GF-D8 (cell line): Measurements from ENCODE around the gene PKNOX2.

Experiments
- DNase-seq: peaks from one replicate; lab custom pipeline; 2025; lab: John Stamatoyannopoulos, UW

The PKNOX2 gene

GRCh38 chr11:125263268-125263790, 98.8 kb downstream of the PKNOX2 start:
- no peak for DNase-seq

GRCh38 chr11:125264100-125265022, 99.8 kb downstream of the PKNOX2 start:
- no peak for DNase-seq

GRCh38 chr11:125267548-125267947, 103.0 kb downstream of the PKNOX2 start:
- DNase-seq = no peak

GRCh38 chr11:125268611-125269010, 104.1 kb downstream of the PKNOX2 start:
- no peak for DNase-seq

GRCh38 chr11:125270106-125270505, 105.6 kb downstream of the PKNOX2 start:
- DNase-seq = no peak

GRCh38 chr11:125270711-125271110, 106.2 kb downstream of the PKNOX2 start:
- DNase-seq = no peak

GRCh38 chr11:125271483-125272091, 107.0 kb downstream of the PKNOX2 start:
- DNase-seq = no peak

- DNase-seq = no peak
Observed at GRCh38 chr11:125272092-125272491, 107.5 kb downstream of the PKNOX2 start.

GRCh38 chr11:125272821-125273220, 108.3 kb downstream of the PKNOX2 start:
- DNase-seq = no peak

GRCh38 chr11:125273519-125274000, 109.0 kb downstream of the PKNOX2 start:
- no peak for DNase-seq

GRCh38 chr11:125274309-125274708, 109.8 kb downstream of the PKNOX2 start:
- DNase-seq = no peak

GRCh38 chr11:125274774-125275173, 110.2 kb downstream of the PKNOX2 start:
- no peak for DNase-seq

- DNase-seq = no peak
Observed at GRCh38 chr11:125275905-125276618, 111.5 kb downstream of the PKNOX2 start.

GRCh38 chr11:125276619-125276976, 112.0 kb downstream of the PKNOX2 start:
- DNase-seq = no peak

GRCh38 chr11:125279676-125280418, 115.3 kb downstream of the PKNOX2 start:
- DNase-seq = no peak

- no peak for DNase-seq
Observed at GRCh38 chr11:125280646-125281045, 116.1 kb downstream of the PKNOX2 start.

- DNase-seq = no peak
Observed at GRCh38 chr11:125281831-125282595, 117.5 kb downstream of the PKNOX2 start.

- no peak for DNase-seq
Observed at GRCh38 chr11:125282596-125282914, 118.0 kb downstream of the PKNOX2 start.

GRCh38 chr11:125284245-125284850, 119.8 kb downstream of the PKNOX2 start:
- DNase-seq = no peak

- no peak for DNase-seq
Observed at GRCh38 chr11:125285844-125286243, 121.3 kb downstream of the PKNOX2 start.

- DNase-seq = no peak
Observed at GRCh38 chr11:125286486-125286885, 121.9 kb downstream of the PKNOX2 start.
